Keratinocyte (primary cell): ENCODE measurements around the gene FBXO17.

Experiments
- CTCF ChIP-seq, 3 experiments: IDR thresholded peaks in 1 of 3; conservative IDR thresholded peaks in 1 of 3; optimal IDR thresholded peaks in 1 of 3; 2 replicates in 2 of 3; 3 replicates in 1 of 3; pipeline versions ENCODE3 to v1.5.1; 2011; ENCODE audit warnings: low read length in 3 of 3, mild to moderate bottlenecking in 3 of 3, moderate library complexity in 2 of 3, control low read depth in 1 of 3, inconsistent platforms in 1 of 3; ENCODE audit not compliant: insufficient read depth in 2 of 3; ENCODE audit errors: extremely low read depth in 1 of 3
- EZH2 ChIP-seq: IDR thresholded peaks from one replicate; pipeline ENCODE4 v1.6.1; 2012; ENCODE audit warnings: inconsistent platforms, mild to moderate bottlenecking, low read length, moderate library complexity

- no peak for TF ChIP-seq CTCF (optimal IDR thresholded peaks at IDR 0.05 in 1 of 3, IDR thresholded peaks at IDR 0.05 in 1 of 3, conservative IDR thresholded peaks at IDR 0.05 in 1 of 3; ENCODE audit: extremely low read depth in 1 of 3, insufficient read depth in 2 of 3, low read length in 3 of 3)
- TF ChIP-seq EZH2: no peak
These were observed 53.1 kb downstream of the FBXO17 start for GRCh38 chr19:38922482-38922881.
